ENCODE results near the gene RNU7-1.
A peak's percentile ranks its signal among the peaks of the same experiment; 100 is the strongest.

The RNU7-1 gene

DNA sequence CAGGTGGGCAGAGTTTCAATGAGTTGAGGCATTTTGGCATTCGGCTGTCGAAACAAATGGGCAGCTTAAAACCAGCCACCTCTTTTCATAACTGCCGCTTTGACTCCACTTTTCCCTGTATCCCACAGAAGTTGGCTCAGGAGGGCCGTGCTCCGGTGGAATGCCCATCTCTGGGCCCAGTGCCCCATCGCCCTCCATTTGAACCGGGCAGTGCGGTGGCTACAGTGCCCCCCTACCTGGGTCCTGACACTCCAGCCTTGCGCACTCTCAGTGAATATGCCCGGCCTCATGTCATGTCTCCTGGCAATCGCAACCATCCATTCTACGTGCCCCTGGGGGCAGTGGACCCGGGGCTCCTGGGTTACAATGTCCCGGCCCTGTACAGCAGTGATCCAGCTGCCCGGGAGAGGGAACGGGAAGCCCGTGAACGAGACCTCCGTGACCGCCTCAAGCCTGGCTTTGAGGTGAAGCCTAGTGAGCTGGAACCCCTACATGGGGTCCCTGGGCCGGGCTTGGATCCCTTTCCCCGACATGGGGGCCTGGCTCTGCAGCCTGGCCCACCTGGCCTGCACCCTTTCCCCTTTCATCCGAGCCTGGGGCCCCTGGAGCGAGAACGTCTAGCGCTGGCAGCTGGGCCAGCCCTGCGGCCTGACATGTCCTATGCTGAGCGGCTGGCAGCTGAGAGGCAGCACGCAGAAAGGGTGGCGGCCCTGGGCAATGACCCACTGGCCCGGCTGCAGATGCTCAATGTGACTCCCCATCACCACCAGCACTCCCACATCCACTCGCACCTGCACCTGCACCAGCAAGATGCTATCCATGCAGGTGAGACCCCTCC lies 5.0 kb upstream of the RNU7-1 start:
- ATAC-seq = no peak

DNA sequence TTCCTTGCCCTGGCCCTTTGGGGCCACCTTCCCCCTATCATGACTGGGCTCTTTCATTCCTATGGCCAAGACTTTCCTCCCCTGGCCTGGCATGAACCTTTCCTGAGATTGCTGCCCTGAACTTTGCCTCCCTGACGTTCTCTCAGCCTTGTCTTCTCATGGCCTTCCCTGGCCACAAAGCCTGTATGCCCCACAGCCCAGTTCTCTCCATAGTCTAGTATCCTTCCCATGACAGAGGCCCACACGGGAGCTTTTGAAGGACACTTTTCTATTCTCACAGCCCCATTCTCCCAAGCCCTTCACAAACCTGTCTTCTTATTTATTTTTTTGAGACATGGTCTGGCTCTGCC lies 4.5 kb upstream of the RNU7-1 start:
- ATAC-seq = no peak

DNA sequence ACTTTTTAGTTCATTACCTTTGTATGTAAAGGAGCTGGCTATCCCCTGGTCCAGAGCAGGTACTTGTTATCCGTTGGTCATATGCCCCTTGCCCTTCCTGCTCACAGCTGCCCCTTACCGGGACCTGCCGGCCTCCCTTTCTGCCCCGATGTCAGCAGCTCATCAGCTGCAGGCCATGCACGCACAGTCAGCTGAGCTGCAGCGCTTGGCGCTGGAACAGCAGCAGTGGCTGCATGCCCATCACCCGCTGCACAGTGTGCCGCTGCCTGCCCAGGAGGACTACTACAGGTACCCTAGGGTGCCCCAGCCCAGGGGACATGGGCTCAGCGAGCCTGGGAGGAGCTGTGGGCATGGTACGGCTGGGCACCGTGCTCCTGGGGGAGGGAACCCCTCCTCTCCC lies 2.3 kb upstream of the RNU7-1 start:
- no peak for ATAC-seq

DNA sequence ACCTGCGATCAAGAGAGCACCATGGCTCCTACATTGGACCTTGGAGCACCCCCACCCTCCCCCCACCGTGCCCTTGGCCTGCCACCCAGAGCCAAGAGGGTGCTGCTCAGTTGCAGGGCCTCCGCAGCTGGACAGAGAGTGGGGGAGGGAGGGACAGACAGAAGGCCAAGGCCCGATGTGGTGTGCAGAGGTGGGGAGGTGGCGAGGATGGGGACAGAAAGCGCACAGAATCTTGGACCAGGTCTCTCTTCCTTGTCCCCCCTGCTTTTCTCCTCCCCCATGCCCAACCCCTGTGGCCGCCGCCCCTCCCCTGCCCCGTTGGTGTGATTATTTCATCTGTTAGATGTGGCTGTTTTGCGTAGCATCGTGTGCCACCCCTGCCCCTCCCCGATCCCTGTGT lies 1.8 kb upstream of the RNU7-1 start:
- no peak for ATAC-seq

DNA sequence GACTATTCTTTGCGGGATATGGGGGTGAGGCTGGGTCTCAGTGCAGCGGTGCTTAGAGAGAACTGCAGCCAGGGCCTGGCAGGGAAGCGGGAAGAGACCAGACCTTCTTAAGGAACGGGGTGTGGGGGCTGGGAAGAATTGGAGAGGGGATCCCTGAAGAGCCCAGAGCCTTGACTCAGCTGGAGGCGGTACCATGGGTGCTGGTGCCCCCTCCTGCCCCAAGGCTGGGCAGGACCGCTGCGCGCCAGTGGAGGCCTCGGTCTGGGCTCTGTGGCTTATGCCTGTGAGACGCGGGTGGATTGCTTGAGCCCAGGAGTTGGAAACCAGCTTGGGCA lies 1.3 kb upstream of the RNU7-1 start:
- no peak for ATAC-seq

DNA sequence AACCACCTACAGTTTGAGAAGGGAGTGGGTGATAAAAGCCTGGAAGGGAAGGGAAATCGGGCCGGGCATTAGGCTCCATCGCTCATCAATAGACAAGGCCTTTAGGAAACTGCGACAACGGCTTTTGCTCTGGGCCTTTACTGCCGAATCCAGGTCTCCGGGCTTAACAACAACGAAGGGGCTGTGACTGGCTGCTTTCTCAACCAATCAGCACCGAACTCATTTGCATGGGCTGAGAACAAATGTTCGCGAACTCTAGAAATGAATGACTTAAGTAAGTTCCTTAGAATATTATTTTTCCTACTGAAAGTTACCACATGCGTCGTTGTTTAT lies 261 bp upstream of the RNU7-1 start:
- peak; percentile 47 to 53 for ATAC-seq

DNA sequence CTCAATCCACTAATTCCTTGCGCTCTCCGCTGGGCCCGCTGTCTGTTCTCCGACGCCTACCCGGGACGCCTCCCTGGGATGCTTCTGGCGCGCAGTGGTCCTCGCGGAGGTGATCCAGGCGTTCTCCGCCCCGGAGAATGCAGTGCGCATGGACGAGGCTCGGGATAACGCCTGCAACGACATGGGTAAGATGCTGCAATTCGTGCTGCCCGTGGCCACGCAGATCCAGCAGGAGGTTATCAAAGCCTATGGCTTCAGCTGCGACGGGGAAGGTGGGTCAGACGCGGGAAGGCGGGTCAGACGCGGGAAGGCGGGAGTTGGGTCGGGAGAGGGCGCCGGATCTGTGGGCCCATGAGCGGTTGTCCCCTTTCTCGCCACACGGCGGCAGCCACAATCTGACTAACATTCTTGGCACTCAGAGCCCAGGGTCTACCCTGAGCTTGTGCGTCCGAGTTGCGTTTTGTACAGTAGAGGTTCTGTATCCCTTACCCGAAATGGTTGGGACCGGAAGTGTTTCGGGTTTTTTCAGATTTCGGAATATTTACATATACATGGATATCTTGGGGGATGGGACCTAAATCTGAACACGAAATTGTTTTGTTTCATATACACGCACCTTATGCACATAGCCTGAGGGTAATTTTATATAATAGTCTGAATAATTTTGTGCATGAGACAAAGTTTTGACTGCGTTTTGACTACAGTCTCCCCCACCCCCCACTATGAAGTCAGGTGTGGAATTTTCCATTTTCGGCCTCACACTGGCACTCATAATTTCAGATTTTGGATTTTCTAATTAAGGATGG lies 968 bp downstream of the RNU7-1 start:
- ATAC-seq = peak; percentile 47 to 54

DNA sequence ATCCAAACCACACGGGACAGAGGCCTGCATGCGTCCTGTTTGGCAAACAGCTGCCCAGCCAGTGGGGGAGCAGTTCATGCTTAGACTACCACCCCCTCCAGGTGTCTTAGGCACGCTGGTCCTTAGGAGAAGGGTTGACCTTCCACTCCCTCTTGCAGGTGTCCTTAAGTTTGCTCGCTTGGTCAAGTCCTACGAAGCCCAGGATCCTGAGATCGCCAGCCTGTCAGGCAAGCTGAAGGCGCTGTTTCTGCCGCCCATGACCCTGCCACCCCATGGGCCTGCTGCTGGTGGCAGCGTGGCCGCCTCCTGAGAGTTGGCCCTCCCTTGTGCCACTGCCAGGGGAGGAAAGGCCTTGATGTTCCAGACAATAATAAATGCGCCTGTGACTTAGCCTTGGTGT lies 2.0 kb downstream of the RNU7-1 start:
- no peak for ATAC-seq

DNA sequence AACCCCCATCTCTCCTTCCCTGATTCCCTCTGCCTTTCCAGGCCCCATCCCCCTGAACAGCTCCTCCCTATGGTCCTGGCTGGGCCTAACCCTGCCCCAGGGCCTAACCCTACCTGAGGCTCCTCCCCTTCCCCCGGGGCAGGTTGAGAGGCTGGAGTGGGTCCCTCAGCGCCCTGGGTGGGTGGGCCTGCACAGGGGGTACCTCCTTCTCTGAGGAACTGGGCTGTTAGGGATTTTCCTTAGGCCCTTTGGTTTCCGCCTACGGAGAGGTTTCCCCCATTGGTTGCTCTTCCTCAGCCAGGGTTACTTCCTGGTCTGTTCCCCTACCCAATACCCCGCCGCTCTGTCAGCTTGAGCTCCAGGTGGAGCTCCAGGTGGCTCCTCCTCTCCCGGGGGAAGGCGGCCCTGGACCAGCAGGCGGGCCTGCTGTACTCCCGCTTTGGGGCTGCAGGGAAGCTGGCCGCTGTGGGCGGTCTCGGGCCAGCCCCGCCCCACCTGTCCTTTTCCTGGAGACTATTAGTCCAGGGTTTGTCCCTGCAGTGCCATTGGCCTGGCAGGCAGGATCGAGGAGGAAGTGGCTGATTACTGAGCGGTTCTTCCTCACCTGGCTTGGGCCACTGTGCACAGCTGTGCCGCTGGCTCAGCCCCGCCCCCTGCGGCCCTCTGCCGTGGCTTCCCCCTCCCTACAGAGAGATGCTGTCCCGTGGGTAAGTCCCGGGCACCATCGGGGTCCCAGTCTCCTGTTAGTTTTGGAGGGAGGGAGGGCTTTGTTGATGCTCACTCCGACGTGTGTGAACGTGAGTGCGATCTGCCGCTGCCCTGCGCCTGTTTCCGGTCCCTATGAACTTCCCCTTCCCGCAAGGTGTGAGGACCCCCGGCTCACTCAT lies 2.7 kb downstream of the RNU7-1 start:
- no peak for ATAC-seq

DNA sequence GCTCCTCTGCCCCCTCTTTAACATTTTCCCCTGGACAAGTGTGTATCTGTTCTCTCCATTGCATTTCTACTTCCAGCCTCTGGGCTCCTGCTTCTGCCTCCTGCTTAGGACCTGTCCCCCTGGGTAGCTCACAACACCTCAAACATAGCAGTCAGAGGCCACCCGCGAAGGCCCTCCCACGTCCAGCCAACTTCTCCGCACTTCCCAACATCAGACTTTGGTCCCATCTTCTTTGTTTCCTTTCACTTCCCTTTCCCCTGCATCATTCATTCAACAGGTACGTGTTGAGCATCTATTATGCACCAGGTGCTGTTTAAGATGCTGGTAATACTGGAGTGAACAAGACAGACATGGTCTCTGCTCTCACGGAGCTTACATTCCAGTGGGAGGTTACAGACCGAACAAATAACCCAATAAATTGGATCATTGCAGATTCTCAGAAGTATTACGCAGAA lies 3.3 kb downstream of the RNU7-1 start:
- no peak for ATAC-seq

DNA sequence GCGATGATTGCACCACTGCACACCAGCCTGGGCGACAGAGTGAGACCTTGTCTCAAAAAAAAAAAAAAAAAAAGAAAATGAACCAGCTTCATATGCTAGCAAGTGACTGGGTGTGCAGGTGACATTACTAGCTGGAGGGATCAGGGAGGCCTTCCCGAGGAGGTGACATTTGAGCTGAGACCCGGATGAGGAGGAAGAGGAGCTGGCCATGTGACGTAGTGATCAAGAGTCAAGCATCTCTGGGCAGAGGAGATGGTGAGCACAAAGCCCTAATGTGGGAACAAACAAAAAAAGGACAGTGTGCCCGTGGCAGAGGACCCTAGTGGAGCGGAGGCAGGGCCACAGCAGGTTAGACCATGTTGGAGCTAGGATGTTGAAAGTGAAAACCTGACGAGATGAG lies 4.0 kb downstream of the RNU7-1 start:
- ATAC-seq = no peak

DNA sequence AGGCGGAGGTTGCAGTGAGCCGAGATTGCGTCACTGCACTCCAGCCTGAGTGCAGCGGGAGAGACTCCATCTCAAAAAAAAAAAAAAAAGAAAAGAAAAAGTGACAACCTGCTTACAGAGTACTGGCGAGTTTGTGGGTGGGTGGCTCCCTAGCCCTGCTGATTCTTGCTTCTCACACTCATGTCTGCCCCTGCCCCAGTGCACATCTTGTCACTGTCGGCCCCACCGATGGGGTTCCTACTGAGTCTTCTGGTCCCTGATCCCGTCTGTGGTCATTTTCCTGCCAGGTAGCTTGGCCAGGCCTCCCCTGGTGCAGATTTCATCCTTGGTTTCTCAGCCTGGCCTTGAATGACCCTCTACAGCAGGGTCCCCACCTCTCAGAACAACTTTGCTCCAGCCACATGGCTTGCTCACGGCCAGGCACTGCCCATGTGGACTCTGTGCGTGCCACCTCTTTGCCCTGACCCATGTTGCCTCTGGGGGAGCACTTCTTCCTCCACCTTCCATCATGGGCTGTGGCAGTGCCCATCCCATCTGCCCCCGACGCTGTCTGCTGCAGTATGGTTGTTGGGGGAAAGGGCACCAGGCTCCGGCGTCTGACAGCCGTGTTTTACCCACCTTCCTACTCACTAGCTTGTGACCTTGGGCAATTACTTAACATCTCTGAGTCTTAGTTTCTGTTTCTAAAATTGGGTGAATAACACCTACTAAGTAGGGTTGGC lies 5.4 kb downstream of the RNU7-1 start:
- ATAC-seq = peak; percentile 30 to 44

DNA sequence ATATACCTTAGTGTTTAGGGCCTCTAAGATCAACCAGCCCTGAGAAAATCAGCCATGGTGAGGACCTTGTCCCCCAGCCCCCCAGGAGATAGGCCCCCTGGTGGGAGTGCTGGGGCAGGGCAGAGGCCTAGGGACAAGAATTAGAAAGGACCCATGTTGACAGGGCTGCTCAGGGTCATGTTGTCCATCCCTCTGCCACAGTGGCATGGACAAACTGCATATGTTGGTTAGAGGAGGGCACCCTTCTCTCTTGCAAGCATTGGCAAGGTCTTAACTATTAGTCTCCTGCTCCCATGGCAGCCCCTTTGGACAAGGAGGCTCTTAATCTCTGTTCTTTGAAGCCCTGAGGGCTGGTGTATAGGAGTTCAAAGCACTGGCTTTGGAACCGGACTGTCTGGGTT lies 6.8 kb downstream of the RNU7-1 start:
- no peak for ATAC-seq

DNA sequence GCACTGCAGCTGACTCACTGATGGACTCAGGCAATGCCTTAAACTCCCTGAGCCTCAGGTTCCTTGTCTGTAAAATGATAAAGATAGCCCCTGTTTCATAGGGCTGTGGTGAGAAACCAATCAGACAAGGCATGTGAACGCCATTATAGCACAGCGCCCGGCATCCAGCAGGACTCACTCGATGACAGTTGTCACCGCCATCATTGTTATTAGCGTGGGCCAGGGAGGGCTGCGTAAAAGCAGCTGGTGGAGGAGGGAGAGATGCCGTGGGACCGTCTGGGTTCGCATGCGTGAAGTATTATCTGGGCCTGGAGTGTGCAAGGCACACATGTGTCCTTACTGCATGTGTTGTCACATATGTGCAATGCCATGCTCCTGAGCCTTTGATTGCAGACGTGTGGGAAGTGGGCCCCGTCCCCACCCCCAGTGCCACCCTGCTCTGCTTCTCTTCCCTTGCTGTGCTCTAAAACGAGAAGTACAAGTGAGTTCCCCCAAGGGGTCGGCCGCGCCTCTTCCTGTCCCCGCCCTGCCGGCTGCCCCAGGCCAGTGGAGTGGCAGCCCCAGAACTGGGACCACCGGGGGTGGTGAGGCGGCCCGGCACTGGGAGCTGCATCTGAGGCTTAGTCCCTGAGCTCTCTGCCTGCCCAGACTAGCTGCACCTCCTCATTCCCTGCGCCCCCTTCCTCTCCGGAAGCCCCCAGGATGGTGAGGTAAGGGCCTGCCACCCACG lies 7.4 kb downstream of the RNU7-1 start, which contains the start of gene PTPN6:
TSS of gene PTPN6 (plus strand) at position 546 of the 730 bp plus-strand sequence. CDS start at position 703, 157 bp downstream.
- ATAC-seq = peak; percentile 25 to 28

DNA sequence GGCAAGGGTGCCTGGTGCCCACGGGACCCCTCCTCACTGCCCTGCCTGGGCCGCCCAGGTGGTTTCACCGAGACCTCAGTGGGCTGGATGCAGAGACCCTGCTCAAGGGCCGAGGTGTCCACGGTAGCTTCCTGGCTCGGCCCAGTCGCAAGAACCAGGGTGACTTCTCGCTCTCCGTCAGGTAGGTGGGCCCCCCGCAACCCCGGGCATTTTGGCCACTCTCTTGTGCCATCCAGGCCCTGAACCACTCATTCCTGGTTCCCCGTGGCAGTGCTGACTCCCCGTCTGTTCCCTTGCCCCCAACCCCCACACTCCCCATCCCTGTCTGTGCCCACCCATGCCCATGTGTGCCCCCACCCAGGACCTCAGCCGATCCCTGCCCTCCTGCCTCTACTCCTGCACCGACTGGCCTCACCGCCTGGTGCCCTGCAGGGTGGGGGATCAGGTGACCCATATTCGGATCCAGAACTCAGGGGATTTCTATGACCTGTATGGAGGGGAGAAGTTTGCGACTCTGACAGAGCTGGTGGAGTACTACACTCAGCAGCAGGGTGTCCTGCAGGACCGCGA lies 8.0 kb downstream of the RNU7-1 start:
- peak; percentile 4 to 10 for ATAC-seq

DNA sequence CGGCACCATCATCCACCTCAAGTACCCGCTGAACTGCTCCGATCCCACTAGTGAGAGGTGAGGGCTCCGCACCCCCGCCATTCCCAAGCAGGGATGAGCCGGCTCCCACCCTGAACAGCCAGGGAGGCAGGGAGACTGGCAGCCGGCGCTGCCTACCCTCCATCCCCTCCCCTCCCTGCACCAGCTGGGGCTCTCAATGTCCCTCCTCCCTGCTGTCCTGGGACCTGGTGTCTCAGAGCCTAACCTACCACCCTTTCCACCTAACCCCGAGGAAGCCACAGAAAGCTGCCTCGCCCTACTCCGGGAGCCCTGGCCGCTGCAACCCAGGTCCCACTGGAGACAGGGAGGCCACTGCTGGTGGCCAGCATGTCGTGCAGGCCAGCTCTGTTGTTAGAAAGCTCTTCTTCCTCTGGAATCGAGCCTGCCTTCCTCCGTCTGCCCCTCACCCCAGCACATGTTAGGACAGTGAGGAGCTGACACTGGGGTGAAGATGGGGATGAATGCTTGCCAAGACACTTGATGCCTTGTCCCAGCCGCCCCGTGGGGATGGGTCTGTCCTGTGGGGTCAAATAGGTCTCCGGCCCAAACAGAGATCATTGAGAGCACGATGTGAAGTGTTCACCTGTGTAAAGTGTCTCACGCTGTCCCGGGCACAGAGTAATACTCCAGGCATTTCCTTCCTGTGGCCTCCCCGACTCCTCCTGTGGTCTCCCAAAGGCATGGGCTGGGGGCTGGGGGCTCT lies 8.7 kb downstream of the RNU7-1 start:
- no peak for ATAC-seq

DNA sequence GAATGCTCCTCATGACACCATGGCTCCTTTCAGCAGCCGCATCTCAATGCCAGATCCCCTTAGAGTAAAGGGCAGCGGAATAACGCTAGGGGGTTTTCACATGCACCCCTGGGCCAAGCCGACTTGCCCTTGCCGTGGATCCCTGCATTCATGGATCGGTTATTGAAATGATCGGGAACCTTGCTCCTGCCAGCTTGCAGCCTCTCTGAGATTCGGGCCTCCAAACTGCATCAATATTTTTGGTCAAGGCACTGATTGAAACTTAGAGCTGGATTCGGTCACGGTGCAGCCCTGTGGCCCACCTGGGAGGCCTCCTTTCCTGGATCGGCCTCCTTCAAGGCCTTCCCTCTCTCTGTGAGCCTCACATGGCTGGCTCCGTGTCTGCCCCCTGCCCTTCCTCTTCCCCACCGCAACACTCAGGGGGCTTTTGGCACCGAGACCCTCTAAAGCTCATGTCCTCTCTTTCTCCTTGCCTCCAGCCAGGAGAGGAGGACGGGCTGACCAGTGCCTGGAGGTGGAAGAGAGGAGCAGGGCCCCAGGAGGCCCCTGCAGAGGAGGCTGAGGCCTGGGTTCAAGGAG lies 9.3 kb downstream of the RNU7-1 start:
- ATAC-seq = no peak

DNA sequence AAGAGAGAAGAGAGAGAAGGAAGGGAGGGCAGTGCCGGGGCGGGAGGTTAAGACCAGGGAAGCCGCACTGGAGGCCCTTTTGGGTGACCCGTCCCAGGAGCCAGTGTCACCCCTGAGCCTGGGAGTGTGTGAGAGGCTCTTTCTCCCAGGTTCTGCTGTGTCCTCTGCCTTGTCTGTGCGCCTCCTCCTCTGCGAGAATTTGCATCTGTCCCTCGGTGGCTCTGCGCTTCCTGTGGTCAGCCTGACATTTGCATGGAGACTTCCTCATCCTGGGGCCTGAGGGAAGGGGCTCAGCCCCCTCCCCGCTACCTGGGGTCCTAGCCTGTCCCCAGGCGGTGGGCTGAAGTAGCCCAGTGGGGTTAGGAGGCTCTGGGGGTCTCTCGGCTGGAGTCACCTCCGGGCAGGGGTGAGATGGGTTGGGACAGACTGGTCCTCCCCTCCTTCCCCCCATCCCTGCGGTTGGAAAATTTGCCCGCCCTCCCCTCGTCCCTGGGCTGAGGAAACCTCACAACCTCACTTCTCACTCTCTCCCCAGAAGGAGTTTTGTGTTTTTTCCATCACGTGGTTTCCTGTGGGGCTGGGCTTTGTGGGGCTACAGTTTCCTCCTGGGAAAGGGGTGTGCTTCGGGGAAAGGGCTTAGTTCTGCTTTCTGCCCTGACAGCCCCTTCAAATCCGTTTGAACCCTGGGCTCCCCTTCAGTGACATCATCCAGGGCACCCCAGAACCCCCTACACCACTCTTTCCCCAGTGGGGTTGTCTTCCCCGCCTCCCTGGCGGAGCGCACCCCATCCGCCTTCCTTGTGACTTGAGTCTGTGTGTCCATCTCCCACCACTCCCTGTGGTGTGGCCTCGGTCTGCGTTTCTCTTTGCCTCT lies 10.1 kb downstream of the RNU7-1 start:
- ATAC-seq = peak; percentile 26 to 28
